ENCODE data around the gene CD3E. TPM values are rescaled to one million over a fixed set of nuclear protein-coding genes. Genes with fewer than 3 reads are reported as not detected.

Gene CD3E
- total and polyA plus RNA-seq, 2 donors (not counting 3 experiments of a cell fraction or from before 2014, with no cell fraction given): not detected

DNA sequence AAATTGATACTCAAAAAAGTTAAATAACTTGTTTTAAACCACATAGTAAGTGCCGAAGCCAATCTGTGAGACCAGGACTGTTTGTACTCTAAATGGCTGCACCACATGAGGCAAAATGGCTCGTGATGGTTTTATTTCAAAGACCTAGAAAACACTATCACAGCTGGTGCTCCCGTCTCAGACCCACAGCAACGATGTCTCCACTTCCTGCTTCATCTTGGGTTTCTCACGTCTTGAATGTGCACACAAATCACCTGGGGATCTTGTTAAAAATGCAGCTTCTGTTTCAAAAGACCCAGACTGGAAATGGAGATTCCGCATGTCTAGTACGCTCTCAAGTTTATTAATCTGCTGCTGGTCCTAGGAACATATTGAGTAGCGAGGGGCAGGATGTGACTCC, 1.2 kb downstream of the CD3E start:
- intact Hi-C loops (cut with micrococcal nuclease): no loop called here
- Histone ChIP-seq H3K27me3 (ENCODE audit: control insufficient read depth in 2 of 2, insufficient read depth in 2 of 2, low read length in 2 of 2) (peaks cover 10 to 17% of the 10 kb centered on the region in 2 experiments), H3K4me1 (ENCODE audit: control insufficient read depth, extremely low read depth, insufficient read depth, low read length) (no peaks in the 10 kb centered on the region), H3K9me1 (replicated peaks; ENCODE audit: control insufficient read depth, extremely low read depth, insufficient read depth, low read length) (no peaks in the 10 kb centered on the region), H3K36me3 (ENCODE audit: control insufficient read depth in 2 of 2, extremely low read depth in 1 of 2, insufficient read depth in 2 of 2, low read length in 2 of 2) (no peaks in the 10 kb centered on the region), H2AFZ (ENCODE audit: low read depth, low read length) (no peak overlapping the region), H3K9ac (replicated peaks; ENCODE audit: extremely low read depth, insufficient read depth, low read length) (no peak overlapping the region), H3K4me3 (replicated peaks in 1 of 3; ENCODE audit: insufficient read depth in 1 of 3, low read depth in 1 of 3, low read length in 3 of 3) (no peak overlapping the region), H3K4me2 (ENCODE audit: insufficient read depth, low read length) (no peak overlapping the region), H3K9me3 (replicated peaks; ENCODE audit: control insufficient read depth, insufficient read depth, low read length) (no peaks in the 10 kb centered on the region), H4K20me1 (replicated peaks; ENCODE audit: control insufficient read depth, extremely low read depth, insufficient read depth, low read length) (no peaks in the 10 kb centered on the region), H3K27ac (ENCODE audit: insufficient read depth, low read depth, low read length) (no peak overlapping the region), H3K79me2 (ENCODE audit: control insufficient read depth, insufficient read depth, low read length) (no peaks in the 10 kb centered on the region)
- dilution Hi-C loops (cut with MboI; ENCODE audit: extremely low pct_ligation_motif_present, low sequenced_read_pairs): no loop called here
- ChIA-PET CTCF (no interaction called here), POLR2A (no interaction called here)
- DNase-seq (ENCODE audit: low read depth, low spot score): no peak
- no peak for TF ChIP-seq EZH2 (IDR thresholded peaks at IDR 0.05; ENCODE audit: borderline replicate concordance, low read depth, low read length, severe bottlenecking)
- TF ChIP-seq POLR2AphosphoS5 (IDR thresholded peaks at IDR 0.05; ENCODE audit: insufficient read depth, low read depth, low read length): no peak
- TF ChIP-seq MYC (IDR thresholded peaks at IDR 0.05; ENCODE audit: low read depth, low read length): no peak
- no peak for TF ChIP-seq POLR2A (IDR thresholded peaks at IDR 0.05; ENCODE audit: low read depth, low read length)
- TF ChIP-seq, protein P1, sequence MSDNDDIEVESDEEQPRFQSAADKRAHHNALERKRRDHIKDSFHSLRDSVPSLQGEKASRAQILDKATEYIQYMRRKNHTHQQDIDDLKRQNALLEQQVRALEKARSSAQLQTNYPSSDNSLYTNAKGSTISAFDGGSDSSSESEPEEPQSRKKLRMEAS (IDR thresholded peaks at IDR 0.05; ENCODE audit: insufficient read depth, insufficient read length): no peak
- TF ChIP-seq, protein P2, sequence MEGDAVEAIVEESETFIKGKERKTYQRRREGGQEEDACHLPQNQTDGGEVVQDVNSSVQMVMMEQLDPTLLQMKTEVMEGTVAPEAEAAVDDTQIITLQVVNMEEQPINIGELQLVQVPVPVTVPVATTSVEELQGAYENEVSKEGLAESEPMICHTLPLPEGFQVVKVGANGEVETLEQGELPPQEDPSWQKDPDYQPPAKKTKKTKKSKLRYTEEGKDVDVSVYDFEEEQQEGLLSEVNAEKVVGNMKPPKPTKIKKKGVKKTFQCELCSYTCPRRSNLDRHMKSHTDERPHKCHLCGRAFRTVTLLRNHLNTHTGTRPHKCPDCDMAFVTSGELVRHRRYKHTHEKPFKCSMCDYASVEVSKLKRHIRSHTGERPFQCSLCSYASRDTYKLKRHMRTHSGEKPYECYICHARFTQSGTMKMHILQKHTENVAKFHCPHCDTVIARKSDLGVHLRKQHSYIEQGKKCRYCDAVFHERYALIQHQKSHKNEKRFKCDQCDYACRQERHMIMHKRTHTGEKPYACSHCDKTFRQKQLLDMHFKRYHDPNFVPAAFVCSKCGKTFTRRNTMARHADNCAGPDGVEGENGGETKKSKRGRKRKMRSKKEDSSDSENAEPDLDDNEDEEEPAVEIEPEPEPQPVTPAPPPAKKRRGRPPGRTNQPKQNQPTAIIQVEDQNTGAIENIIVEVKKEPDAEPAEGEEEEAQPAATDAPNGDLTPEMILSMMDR (IDR thresholded peaks at IDR 0.05; ENCODE audit: extremely low read depth in 1 of 2, insufficient read depth in 1 of 2, low read depth in 1 of 2, low read length in 2 of 2): no peak
- no peak for TF ChIP-seq FOS (IDR thresholded peaks at IDR 0.05; ENCODE audit: borderline replicate concordance, insufficient read depth, low read length)
- no peak for TF ChIP-seq GATA2 (IDR thresholded peaks at IDR 0.05; ENCODE audit: insufficient read depth, insufficient read length, low read depth, low read length)
- no peak for TF ChIP-seq JUN (IDR thresholded peaks at IDR 0.05; ENCODE audit: borderline replicate concordance, insufficient read depth, insufficient read length, low read depth)
- no peak for FAIRE-seq
- no TSS peak for BruUV-seq (replicated peaks)
